Measurements from ENCODE around the gene DAP. TPM values are rescaled to one million over a fixed set of nuclear protein-coding genes. Genes with fewer than 3 reads are reported as not detected.

The DAP gene
- polyA plus RNA-seq, 3 donors = 60.9 to 69.0 (median 62.3) TPM

- Histone ChIP-seq H3K79me2 (ENCODE audit: insufficient read depth, low read length) (peaks cover 90% of the 10 kb centered on the region), H3K27ac (ENCODE audit: low read depth in 1 of 2, low read length in 2 of 2) (no peak overlapping the region), H3K9ac (ENCODE audit: insufficient read depth, low read length, poor library complexity, severe bottlenecking) (no peak overlapping the region), H3K27me3 (ENCODE audit: control insufficient read depth in 2 of 2, insufficient read depth in 2 of 2, low read length in 2 of 2) (no peaks in the 10 kb centered on the region), H3K4me2 (replicated peaks; ENCODE audit: extremely low read depth, low read length, poor library complexity, severe bottlenecking) (no peak overlapping the region), H4K20me1 (ENCODE audit: insufficient read depth, low read length) (peaks cover 99% of the 10 kb centered on the region), H3K9me3 (replicated peaks in 1 of 2; ENCODE audit: control insufficient read depth in 1 of 2, insufficient read depth in 1 of 2, low read length in 2 of 2) (no peaks in the 10 kb centered on the region), H2AFZ (ENCODE audit: insufficient read depth, low read depth, low read length, poor library complexity, severe bottlenecking) (no peak overlapping the region), H3K4me1 (ENCODE audit: control insufficient read depth in 1 of 2, insufficient read depth in 2 of 2, low read length in 2 of 2) (no peaks in the 10 kb centered on the region), H3K4me3 (replicated peaks in 1 of 3; ENCODE audit: low read depth in 2 of 3, low read length in 3 of 3) (no peak overlapping the region), H3K36me3 (replicated peaks in 1 of 2; ENCODE audit: control insufficient read depth in 1 of 2, insufficient read depth in 2 of 2, low read length in 2 of 2) (peaks cover 44 to 98% of the 10 kb centered on the region in 2 donors)
- H3K4me1 Mint-ChIP-seq = peaks cover 21% of the 10 kb centered on the region
- H3K9me3 Mint-ChIP-seq = no peaks in the 10 kb centered on the region
- H3K27ac Mint-ChIP-seq = peak overlapping the region in 1 of 7 donors; percentile 46
- H3K36me3 Mint-ChIP-seq = peaks cover 71 to 80% of the 10 kb centered on the region in 2 donors
- 100% methylated on average over 1 of the region's 2 CpGs for WGBS (ENCODE audit: insufficient coverage)
- H3K4me3 Mint-ChIP-seq = no peak overlapping the region
- DNase-seq = no peak
- no peak for TF ChIP-seq CTCF (IDR thresholded peaks at IDR 0.05)
- peaks cover 0 to 2% (median 0%) of the 10 kb centered on the region in 3 donors for H3K27me3 Mint-ChIP-seq (ENCODE audit: low read depth in 3 of 3)
- intact Hi-C loops (cut with micrococcal nuclease) = no loop called here
Observed at GRCh38 chr5:10752451-10752850, 8.6 kb downstream of the DAP start.

- peaks cover 71 to 86% of the 10 kb centered on the region in 2 donors for H3K36me3 Mint-ChIP-seq
- TF ChIP-seq CTCF (IDR thresholded peaks at IDR 0.05) = no peak
- no peak overlapping the region for H2AFZ ChIP-seq (ENCODE audit: insufficient read depth, low read depth, low read length, poor library complexity, severe bottlenecking)
Observed at GRCh38 chr5:10750909-10751308, 10.1 kb downstream of the DAP start.

More at GRCh38 chr5:10750909-10751308, 10.1 kb downstream of the DAP start:
- Histone ChIP-seq H3K4me2 (replicated peaks; ENCODE audit: extremely low read depth, low read length, poor library complexity, severe bottlenecking) (no peak overlapping the region), H3K27ac (ENCODE audit: low read depth in 1 of 2, low read length in 2 of 2) (no peak overlapping the region), H3K27me3 (ENCODE audit: control insufficient read depth in 2 of 2, insufficient read depth in 2 of 2, low read length in 2 of 2) (no peaks in the 10 kb centered on the region), H3K4me1 (ENCODE audit: control insufficient read depth in 1 of 2, insufficient read depth in 2 of 2, low read length in 2 of 2) (peaks cover 9 to 10% of the 10 kb centered on the region in 2 donors), H4K20me1 (ENCODE audit: insufficient read depth, low read length) (peaks cover 99% of the 10 kb centered on the region), H3K9me3 (replicated peaks in 1 of 2; ENCODE audit: control insufficient read depth in 1 of 2, insufficient read depth in 1 of 2, low read length in 2 of 2) (no peaks in the 10 kb centered on the region), H3K9ac (ENCODE audit: insufficient read depth, low read length, poor library complexity, severe bottlenecking) (no peak overlapping the region), H3K36me3 (replicated peaks in 1 of 2; ENCODE audit: control insufficient read depth in 1 of 2, insufficient read depth in 2 of 2, low read length in 2 of 2) (peaks cover 44 to 93% of the 10 kb centered on the region in 2 donors), H3K4me3 (replicated peaks in 1 of 3; ENCODE audit: low read depth in 2 of 3, low read length in 3 of 3) (no peak overlapping the region), H3K79me2 (ENCODE audit: insufficient read depth, low read length) (peaks cover 79% of the 10 kb centered on the region)
- WGBS (ENCODE audit: insufficient coverage) = 74% methylated on average over 3 of the region's 3 CpGs
- Mint-ChIP-seq H3K9me3 (no peaks in the 10 kb centered on the region), H3K4me1 (peaks cover 22% of the 10 kb centered on the region), H3K27ac (peak overlapping the region in 4 of 7 donors; percentile 23 to 56 (median 54)), H3K27me3 (ENCODE audit: low read depth in 3 of 3) (peaks cover 0 to 2% (median 0%) of the 10 kb centered on the region in 3 donors), H3K4me3 (no peak overlapping the region)
- no peak for DNase-seq
- intact Hi-C loops (cut with micrococcal nuclease) = no loop called here
